Measurements from ENCODE around the gene CCDC172. TPM values are rescaled to one million over a fixed set of nuclear protein-coding genes. Genes with fewer than 3 reads are reported as not detected.

Gene CCDC172, protein sequence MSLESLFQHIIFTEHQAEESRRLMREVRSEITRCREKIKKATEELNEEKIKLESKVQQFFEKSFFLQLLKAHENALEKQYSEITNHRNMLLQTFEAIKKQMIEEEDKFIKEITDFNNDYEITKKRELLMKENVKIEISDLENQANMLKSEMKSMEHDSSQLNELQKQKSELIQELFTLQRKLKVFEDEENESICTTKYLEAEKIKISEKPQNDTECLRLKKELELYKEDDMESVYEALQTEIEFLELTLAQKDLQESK
- not detected in 2 replicates for total RNA-seq (2014; rRNA removed; shearing (Covaris generic); ENCODE audit: low replicate concordance)

DNA sequence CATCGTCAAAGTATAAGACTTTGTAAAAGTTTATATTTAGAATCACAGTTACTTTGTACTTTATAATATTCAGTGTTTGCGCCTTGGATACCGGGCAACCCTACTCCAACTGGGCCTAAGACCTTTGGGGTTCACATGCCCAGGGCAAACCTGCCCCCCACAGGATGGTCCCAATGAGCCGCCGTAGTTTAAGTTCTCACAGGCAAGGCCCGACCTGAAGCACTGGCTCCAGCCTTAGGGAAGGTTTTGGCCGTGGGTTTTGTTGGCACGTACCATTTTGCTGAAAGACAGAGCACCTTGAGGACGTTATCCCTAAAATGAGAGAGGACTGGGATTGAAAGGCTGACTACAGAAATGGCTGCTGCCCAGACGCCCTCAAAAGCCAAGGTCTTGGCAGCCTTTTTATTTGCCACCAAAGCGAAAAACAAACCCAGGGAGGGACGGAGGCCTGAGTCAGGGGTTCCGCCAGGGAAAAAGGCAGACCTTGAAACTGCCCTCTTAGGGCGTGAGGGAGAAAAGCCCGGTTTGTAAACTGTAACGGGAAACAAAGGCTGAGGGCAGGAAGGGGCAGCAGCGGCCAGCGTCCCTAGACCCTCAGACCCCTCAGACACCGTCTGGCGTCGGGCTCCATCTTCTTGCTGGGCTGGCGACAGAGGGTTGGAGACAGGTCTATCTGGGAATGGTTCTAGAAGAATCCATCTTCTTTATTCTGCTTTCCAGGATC is at the start of gene CCDC172:
TSS of gene CCDC172 (plus strand) at position 222 of the 724 bp plus-strand sequence. CDS start 564 bp downstream, outside the sequence.
- Histone ChIP-seq H3K27me3 (no peaks in the 10 kb centered on the region), H3K4me3 (no peak within 1 kb of the TSS), H3K9me3 (no peaks in the 10 kb centered on the region), H3K36me3 (no peaks in the 10 kb centered on the region)
- DNase-seq: no peak

DNA sequence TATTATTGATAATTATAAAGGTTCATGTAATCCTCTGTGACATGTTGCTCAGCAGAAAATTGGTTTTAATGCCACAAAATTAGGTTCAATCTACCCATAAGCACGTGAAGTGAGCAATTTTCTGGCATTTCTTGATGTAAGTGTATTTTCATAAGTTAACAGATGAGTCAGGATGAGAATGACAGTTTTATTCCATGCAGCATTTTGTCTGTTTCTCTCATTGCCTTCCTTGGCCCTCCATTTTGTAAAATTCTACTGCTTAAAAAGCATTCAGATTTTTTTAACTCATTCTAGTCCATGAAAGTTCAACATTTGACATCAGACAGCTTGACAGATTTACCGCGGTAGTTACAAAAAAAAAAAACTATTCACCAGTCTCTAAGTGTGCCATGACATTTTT is 47.3 kb upstream of the CCDC172 start:
- no peak for DNase-seq
- Histone ChIP-seq H3K4me3 (no peak overlapping the region), H3K9me3 (no peaks in the 10 kb centered on the region), H3K27me3 (0 out of 2 replicates have a peak, but pooled peaks cover 2% of the 10 kb centered on the region), H3K36me3 (no peaks in the 10 kb centered on the region)

DNA sequence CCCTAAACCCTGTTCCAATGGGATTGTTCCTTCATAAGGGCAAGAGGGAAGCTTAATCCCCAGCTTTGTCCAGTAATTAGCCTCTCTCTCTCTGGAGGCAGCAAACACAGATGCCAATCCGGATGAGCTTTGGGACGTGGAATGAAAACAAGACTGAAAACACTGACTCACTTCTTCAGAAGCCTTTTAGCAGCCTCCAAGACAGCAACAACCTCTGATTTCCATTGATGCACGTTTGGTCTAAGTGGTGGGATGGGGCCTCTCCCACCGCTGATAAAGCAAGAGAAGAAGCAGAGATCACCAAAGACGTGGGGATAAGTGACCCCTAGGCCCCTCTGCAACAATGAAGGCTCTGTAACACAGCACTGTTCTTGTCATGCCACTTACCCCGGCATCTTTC is 45.4 kb upstream of the CCDC172 start:
- Histone ChIP-seq H3K27me3 (0 out of 2 replicates have a peak, but pooled peaks cover 2% of the 10 kb centered on the region), H3K36me3 (no peaks in the 10 kb centered on the region), H3K4me3 (no peak overlapping the region), H3K9me3 (no peaks in the 10 kb centered on the region)
- no peak for DNase-seq

DNA sequence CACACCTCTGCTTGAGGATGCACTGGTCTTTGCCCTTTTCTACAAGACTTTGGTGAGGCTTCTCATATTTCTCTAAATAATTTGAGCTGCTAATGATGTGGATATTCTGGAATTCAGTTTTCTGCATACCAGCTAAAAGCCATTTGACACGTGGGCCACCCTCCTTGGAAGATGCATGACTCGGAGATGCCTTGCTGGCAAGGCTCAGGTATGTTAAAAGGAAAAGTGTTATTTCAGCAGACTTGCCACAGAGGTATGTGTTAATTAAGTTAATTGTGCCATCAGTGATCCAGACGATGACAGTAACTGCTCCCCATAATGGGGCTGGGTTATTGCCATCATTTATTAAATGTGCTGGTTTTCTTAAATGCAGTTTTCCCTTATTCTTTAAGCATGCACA is 42.5 kb upstream of the CCDC172 start:
- H3K4me3 ChIP-seq: no peak overlapping the region
- no peak for DNase-seq
- H3K36me3 ChIP-seq: no peaks in the 10 kb centered on the region
- H3K9me3 ChIP-seq: no peaks in the 10 kb centered on the region
- no peaks in the 10 kb centered on the region for H3K27me3 ChIP-seq

DNA sequence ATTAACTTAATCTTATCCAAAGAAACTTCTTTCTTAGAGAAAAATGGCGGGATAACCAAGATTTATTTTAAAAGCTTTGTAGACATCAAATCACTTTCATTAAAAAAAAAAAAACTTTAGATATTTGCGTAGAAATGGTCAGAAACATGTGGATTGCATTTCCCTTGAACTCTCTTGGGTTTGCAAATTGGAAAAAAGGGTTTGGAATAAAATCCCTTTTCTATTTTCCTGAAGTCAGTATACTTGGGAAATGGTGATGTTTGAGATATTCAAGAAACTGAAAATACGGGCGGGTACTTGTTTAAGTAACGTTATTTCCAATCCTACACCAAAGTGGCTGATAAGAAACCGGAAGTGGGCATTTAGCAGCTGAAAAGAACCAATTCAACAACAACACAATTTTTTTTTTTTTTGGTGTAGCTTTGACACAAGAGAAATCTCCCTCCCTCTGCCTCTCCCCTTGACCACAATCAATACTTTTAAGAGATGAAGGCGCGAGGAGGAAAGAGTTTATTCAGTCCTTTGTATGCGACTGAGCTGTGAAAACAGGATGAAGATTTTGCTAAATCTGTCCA is 37.5 kb upstream of the CCDC172 start:
- Histone ChIP-seq H3K27me3 (no peaks in the 10 kb centered on the region), H3K36me3 (no peaks in the 10 kb centered on the region), H3K9me3 (no peaks in the 10 kb centered on the region), H3K4me3 (no peak overlapping the region)
- DNase-seq: no peak

DNA sequence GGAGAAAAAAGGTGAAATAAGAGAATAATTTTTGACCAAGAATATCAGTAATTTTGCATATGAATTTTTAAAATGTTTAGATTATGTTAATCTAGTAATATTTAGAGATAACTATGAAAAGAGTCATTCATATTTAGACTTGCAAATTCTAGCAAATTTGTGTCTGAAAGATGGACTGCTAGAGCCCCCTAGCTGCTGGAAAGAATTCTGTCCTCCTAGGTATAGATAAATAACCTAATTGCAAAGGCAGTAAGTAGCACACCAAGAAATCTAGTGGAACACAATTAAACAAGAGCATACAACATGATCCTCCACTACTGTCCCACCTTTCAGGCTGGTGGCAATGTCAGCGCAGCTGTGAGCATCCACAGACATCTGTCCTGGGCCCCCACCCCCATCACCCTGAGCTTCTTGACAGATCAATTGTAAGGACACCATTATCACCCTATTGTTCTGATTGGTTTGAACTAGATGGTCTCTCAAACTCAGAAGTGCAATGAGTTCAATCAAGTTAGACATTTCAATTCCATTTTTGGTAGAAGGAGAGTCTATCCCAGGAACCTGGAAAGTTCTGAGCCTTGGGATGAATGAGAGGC is 36.2 kb upstream of the CCDC172 start:
- H3K36me3 ChIP-seq: no peaks in the 10 kb centered on the region
- no peak overlapping the region for H3K4me3 ChIP-seq
- H3K9me3 ChIP-seq: no peaks in the 10 kb centered on the region
- peak; percentile 18 for DNase-seq
- no peaks in the 10 kb centered on the region for H3K27me3 ChIP-seq

DNA sequence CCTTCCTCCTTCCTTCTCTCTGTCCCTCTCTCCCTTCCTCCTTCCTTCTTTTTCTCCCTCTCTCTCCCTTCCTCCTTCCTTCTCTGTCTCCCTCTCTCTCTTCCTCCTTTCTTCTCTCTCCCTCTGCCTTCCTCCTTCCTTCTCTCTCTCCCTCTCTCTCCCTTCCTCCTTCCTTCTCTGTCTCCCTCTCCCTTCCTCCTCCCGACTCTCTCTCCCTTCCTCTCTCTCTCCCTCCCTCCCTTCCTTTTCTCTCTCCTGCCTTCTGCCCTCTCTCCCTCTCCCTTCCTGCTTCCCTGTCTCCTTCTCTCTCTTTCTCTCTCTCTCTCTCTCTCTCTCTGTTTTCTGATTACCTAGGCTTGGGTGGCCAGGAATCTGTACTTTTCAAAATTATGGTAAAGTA is 34.6 kb upstream of the CCDC172 start:
- H3K4me3 ChIP-seq: no peak overlapping the region
- no peaks in the 10 kb centered on the region for H3K9me3 ChIP-seq
- no peaks in the 10 kb centered on the region for H3K27me3 ChIP-seq
- H3K36me3 ChIP-seq: no peaks in the 10 kb centered on the region
- no peak for DNase-seq

DNA sequence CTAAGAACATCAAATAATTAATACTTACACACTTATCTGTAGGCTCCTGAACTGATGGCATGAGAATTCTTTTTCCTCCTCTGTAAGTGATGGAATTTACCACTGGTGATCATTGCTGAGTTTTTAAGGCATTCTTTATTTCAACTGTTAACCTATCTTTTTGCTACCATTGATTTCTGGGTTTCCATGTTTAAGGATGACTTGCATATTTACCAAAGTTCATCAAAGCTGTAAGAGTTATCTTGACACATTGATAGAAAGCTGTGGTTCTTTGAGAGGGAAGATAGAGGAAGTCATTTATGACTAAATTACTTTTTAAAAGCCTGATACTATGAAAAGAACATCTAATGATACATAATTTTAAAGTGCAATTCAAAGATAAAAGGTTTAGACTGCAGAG is 31.8 kb upstream of the CCDC172 start:
- no peaks in the 10 kb centered on the region for H3K27me3 ChIP-seq
- DNase-seq: no peak
- H3K9me3 ChIP-seq: no peaks in the 10 kb centered on the region
- no peaks in the 10 kb centered on the region for H3K36me3 ChIP-seq
- H3K4me3 ChIP-seq: no peak overlapping the region

DNA sequence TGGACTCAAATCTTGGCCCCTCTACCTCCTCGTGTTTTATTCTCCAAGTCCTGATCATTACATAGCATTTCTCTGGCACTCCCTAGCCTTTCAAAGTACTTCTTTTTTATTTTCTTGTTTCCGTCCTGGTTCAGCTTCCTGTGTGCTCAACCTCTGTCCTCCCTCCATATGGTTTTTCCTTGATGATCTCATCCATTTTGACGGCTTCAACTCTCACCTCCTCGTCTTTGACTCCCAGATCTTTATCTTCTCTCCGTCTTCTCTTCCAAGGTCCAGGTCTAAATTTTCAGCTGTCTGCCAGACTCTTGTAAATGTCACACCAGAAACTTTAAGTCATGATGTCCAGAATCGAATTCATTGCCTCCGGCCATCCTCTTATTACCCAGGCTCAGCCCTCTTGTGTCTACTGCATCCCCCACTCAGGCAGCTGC is 27.9 kb upstream of the CCDC172 start:
- DNase-seq: no peak
- no peak overlapping the region for H3K4me3 ChIP-seq
- no peaks in the 10 kb centered on the region for H3K9me3 ChIP-seq
- no peaks in the 10 kb centered on the region for H3K36me3 ChIP-seq
- H3K27me3 ChIP-seq: no peaks in the 10 kb centered on the region

DNA sequence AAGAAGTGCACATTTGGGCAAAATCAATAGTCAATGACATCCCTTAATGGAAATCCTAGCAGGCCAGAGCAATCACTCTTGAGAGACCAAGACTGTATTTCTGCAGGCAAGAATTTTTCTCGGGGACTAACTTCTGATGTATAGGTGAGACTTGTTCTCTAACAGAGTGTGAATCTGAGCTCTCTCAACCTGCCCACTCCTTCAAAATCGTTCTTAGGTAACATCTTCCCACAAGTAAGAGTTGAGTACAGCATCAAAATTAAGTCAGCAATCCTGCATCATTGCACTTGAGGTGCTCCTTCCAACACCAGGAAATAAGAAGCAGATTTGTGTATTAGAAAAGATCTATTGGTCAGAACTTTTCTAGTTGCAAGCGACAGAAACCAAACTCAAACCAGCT is 25.7 kb upstream of the CCDC172 start:
- Histone ChIP-seq H3K9me3 (no peaks in the 10 kb centered on the region), H3K27me3 (no peaks in the 10 kb centered on the region), H3K4me3 (no peak overlapping the region), H3K36me3 (no peaks in the 10 kb centered on the region)
- no peak for DNase-seq

DNA sequence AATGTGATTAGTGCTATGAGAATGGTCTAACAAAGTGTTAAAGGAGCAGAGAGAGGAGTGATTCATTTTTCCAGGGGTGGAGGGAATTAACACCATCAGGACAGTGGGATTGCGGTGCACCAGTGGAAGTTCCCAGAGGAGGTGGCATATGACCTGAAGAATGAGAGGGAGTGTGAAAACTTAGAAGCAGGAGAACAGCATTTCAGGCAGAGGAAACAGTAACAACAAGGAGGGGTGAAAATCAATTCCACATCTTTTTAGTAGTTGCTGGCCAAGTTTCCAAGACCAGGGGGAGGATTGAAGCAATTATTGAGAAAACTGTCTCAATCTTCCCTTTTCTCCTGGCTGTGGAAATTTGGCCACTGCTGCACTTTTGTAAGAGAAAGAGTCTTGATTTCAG is 23.7 kb upstream of the CCDC172 start:
- H3K9me3 ChIP-seq: no peaks in the 10 kb centered on the region
- no peaks in the 10 kb centered on the region for H3K36me3 ChIP-seq
- no peaks in the 10 kb centered on the region for H3K27me3 ChIP-seq
- H3K4me3 ChIP-seq: no peak overlapping the region
- DNase-seq: no peak

DNA sequence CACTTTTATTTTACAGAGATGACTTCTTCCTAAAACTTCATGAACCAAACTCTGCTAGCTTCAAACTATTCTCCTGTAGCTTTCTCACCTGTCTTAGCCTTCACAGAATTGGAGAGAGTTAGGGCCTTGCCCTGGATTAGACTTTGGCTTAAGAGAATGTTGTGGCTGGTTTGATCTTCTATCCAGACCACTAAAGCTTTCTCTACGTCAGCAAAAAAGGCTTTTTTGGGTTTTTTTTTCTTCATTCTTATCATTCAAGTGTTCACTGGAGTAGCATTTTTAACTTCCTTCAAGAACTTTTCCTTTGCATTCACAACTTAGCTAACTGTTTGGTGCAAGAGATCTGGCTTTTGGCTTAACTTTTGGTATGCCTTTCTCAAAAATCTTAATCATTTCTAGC is 19.3 kb upstream of the CCDC172 start:
- H3K27me3 ChIP-seq: no peaks in the 10 kb centered on the region
- H3K9me3 ChIP-seq: peaks cover 2% of the 10 kb centered on the region; the same call in 1 of the 2 replicates
- no peaks in the 10 kb centered on the region for H3K36me3 ChIP-seq
- no peak for DNase-seq
- no peak overlapping the region for H3K4me3 ChIP-seq

DNA sequence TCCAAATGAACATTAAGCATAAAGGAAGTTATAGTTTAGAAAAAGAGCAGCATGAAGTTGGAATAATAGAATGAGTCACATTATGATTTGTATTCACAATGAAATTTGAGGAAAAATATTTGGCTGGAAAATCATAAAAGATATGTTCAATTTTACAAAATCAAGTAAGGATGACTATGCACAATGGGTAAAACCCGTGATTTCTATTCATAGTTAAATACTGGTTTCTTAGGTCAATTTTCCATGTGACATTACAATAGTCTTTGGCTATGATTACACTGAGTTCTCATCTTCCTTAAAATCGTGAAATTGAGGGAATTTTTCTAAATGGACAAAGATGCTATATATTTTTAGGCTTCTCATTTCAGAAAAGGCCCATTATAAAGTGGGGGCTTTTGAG is 17.4 kb upstream of the CCDC172 start:
- Histone ChIP-seq H3K36me3 (no peaks in the 10 kb centered on the region), H3K9me3 (peaks cover 2% of the 10 kb centered on the region; the same call in 1 of the 2 replicates), H3K4me3 (no peak overlapping the region), H3K27me3 (no peaks in the 10 kb centered on the region)
- no peak for DNase-seq

DNA sequence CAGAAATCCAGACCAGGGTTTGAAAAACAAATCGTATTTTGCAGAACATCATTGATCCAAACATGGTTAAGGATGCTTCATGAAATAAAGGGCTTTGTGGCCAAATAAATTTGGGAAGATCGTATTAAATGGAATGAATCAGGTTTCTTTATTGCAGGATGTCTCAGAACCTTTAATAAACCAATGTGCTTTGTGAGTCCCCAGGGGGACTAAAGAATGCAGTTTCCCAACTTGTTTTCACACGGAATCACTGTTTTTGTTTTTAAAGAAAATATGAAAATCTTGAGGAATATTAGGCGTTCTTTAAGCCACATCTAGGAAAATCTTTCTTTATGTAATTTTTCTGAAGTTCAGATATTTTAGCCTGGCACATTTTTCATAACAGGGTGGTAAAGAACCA is 16.8 kb upstream of the CCDC172 start:
- DNase-seq: no peak
- peaks cover 2% of the 10 kb centered on the region; the same call in 1 of the 2 replicates for H3K9me3 ChIP-seq
- H3K36me3 ChIP-seq: no peaks in the 10 kb centered on the region
- no peaks in the 10 kb centered on the region for H3K27me3 ChIP-seq
- H3K4me3 ChIP-seq: no peak overlapping the region

DNA sequence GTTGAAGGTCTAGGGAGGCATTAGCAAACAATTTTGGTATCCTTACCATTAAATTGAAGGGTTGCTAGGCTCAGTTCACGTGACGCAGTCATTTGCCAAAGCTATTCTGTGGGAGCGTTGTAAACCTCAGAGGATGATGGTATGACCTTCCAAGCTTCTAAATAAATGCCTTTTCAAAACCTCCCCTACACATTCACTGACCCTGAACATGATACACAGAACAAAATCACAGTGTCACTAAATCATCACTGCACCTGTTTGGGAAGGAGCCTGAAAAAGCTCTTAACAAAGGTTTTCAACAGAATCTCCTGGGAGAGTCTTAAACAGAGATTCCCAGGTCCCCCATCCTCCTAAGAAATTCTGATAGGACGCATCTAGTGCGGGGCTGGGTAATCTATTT is 13.2 kb upstream of the CCDC172 start:
- no peak overlapping the region for H3K4me3 ChIP-seq
- H3K27me3 ChIP-seq: no peaks in the 10 kb centered on the region
- no peaks in the 10 kb centered on the region for H3K36me3 ChIP-seq
- no peaks in the 10 kb centered on the region; the same call in 1 of the 2 replicates for H3K9me3 ChIP-seq
- DNase-seq: no peak

DNA sequence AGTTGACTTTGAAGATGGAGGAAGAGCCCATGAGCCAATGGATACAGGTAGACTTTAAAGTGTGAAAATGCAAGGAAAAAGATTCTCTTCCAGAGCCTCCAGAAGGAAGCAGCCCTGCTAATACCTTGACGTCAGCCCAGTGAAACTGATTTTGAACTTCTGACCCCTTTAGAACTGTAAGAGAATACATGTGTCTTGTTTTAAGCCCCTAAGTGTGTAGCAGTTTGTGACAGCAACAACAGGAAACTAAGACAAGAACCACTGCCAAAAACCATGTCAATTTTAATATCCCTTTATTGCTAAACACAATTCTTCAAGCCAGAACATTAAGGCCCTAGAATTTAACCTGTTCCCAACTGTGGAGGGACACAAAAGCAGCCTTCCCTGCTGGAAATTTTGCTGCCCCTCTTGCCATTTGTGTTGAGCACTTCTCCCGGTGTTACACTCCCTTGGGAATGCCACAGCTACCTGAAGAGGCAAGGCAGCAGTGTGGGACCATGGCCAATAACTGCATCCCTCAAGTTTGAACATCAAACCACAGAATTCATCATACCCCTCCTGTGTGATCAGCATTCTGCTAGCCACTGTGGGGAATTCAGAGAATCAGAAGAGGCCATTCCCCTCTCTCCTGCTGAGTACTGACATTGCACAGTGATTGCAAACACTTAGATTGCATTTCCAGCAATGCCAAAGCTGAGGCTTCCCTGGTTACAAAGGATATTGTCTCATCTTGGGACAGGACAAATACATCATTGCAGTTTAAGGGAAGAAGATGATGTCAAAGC is 12.3 kb upstream of the CCDC172 start:
- Histone ChIP-seq H3K27me3 (no peaks in the 10 kb centered on the region), H3K36me3 (no peaks in the 10 kb centered on the region), H3K9me3 (no peaks in the 10 kb centered on the region), H3K4me3 (no peak overlapping the region)
- no peak for DNase-seq

DNA sequence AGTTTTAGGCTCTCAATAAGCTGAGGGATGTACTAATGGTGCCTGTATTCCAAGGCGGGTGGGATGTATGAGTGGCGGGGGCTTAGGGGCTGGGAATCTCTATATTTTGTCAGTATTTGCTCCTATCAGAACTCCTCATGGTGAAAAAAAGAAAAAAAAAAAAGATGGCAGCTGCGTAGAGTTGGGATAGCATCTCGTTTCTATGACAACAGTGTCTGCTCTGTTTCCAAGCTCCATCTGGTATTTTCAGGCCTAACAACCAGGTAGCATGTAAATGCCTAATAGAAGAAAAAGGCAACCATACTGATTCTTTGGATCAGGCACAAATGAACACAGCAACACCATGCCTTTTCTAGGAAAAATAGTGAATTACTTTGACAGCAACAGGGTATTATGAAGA is 11.7 kb upstream of the CCDC172 start:
- Histone ChIP-seq H3K27me3 (no peaks in the 10 kb centered on the region), H3K9me3 (no peaks in the 10 kb centered on the region), H3K4me3 (no peak overlapping the region), H3K36me3 (no peaks in the 10 kb centered on the region)
- DNase-seq: no peak

All from MG63 (cell line).